GM19467 (cell line): ENCODE results near the gene AFAP1.

ENCODE experiments used
- ATAC-seq: cut with Tn5 transposase; IDR thresholded peaks from one replicate; pipeline ENCODE4 v1.9.1; 2021; ENCODE audit warnings: mild to moderate bottlenecking, moderate library complexity; ENCODE audit not compliant: unreplicated experiment

Gene AFAP1

DNA sequence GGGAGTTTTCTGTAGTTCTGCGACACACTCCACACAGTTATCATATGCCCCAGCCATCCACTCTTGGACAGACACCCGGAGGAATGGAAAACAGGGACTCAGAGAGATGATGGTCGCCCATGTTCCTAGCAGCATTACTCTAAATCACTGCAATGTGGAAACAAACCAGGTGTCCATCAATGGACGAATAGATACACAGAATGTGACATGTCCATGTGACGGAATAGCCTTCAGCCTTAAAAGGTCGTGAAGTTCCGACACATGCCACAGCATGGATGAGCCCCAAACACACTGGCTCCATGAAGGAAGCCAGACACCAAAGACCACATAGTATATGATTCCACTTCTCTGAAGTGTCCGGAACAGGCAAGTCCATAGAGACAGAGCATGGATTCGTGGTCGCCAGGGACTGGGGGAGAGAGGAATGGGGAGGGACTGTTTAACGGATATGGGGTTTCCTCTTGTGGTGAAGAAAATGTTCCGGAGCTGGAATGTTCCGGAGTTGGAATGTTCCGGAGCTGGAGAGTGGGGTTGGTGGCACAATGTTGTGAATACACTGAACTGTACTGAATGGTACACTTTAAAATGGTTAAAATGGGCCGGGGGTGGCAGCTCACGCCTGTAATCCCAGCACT, 28.7 kb upstream of the AFAP1 start:
- ATAC-seq, result no peak

DNA sequence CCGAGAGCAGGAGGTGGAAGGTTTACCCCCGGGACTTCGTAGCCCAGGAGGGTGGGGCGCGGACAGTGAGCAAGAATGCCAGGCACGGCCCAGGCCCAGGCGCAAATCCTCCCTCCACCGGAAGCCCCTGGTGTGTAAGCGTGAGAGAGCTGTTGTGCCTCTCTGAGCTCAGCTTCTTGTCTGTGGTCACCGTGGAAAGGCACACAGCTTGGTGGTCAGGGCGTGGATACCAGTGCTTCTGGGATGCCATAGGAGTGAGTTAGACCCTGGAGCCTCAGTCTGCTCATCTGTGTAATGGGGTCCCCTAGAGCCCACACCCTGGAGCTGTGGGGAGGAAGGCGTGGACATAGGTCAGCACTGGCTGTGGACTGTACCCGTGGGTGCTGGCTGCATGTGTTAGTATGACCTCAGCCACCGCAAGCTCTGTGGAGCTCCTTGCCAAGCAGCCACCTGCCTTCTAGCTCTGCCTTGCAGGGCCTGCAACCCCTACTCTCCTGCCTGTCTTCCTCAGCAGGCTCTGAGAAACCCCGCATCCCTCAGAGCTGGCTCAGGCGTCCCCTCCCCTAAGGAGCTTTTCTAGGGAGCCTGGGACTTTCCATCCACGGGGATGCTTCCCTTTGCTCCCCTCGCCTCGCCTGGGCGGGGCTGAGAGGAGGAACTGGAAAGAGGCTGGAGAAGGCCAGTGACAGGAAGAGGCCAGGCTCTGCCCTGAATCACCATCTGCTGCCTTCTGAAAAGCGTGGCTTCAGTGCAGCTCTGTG, 28.0 kb upstream of the AFAP1 start:
- ATAC-seq, result no peak

DNA sequence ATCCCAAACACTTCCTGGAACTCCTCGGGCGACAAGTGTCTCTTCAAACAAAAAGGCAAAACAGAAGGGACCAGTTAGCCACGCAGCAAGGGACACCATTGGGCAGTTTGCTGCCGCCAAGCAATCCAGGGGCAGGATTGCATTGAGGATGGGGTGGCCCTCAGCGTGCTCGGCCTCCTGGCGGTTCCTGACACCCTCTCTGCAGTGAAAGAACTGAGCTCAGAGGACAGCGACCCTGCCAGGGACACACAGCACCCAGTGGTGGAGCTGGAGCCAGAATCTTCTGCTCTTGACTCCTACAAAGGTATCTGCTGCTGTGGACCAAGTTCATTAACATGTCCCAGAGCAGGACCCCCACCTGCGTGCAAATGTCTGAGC, 27.4 kb upstream of the AFAP1 start:
- no peak for ATAC-seq

DNA sequence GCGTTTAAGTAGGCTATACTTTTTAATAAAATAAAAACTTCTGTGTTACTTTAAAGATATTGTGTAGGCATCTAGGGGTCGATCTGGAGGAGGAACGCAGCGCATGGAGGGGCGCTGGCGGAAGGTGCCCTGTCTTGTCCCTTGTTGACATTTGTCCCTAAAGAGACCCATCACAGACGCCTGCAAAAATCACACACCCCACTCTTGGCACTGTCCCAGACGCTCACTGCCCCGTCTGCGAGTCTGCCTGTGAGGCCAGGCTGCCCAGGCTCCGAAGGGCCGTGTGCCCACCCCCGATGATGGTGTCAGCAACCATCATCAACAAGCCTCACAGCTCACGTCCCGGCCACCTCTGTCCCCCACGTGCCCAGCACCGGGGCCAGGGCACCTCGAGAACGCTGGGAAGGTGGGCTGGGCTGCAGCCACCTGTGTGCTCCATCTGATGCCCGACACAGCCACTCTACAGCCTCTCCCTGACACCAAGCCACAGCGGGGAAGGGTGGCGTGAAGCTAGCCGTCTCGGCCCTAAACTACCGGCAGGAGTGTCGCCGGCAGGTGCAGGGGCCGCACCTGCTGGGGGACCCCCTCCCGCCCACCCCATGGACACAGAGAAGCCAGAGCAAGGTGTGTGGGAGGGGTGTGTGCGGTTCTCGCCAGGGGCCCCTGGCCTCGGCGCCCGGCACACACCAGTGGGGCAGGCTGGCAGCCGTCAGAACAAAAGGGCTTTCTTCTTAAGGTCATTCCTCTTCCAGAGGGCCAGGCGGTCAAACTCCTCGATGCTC, 26.8 kb upstream of the AFAP1 start:
- ATAC-seq, result no peak

DNA sequence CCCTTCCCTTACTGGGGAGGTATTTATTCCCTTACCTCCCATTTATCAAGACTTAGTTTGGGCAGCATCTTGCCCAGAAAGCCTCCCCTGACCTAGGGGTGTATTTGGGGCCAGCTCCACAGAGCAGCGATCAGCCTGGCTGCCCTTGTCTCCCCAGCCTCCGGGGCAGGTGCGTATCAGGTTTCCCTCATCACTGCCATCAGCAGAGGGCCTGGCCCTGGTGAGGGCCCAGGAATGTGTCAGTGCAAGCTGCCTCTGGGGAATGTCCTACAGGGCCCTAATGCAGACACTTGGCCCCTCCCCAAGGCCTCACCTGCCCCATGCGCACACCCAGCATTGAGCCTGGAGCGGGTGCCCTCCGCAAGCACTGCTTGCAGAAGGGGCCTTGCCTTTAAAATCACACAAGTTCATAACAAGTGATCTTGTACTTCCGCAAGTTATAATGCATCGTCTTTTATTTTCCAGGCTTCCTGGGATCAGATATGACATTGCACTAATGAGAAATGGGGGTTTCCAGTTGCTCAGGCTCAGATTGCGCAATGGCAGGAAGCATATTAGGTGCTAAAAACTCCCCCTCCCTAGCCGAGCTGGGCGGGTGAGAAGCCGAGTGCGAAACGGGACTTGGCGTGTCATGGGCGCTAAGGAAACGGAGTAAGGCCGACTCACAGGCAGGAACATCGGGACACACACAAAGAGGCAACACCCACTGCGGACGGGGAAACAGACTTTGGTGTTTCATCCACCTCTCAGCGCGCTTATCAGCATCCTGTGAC, 25.4 kb upstream of the AFAP1 start:
- ATAC-seq, result no peak

DNA sequence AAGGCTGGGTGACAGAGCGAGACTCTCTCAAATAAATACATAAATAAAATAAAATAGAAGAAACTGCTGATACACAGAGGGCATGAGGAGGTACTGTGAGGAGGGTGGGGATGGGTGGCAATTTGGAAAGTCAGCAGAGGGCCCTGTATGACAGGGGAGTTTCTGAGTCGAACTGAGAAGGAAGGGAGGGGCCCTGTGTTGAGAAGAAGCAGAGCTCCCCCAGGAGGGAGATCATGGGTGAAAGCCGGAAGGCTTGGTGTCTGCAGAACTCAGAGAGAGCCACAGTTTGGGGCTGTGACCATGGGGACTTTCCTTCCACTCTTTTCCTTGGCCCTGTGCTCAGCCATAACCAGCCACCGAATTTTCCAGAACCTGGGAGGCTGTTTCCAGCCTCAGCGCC, 24.8 kb upstream of the AFAP1 start:
- ATAC-seq, result no peak

DNA sequence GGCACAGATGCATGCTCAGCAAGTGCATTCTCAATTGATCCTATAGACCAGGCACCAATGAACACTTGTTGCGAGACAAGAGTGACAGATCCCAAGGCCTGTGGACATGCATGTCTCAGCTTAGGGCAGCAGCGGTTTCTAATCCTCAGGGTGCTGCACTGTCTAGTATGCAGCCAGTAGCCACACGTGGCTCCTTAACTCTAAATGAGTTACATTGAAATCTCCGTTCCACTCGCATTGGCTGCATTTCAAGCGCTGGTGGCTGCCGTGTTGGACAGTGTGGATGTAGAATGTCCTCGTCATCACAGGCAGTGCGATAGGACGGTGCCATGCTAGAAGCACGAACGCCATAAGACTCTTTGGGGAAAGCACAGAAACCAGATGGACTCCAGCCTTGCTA, 24.0 kb upstream of the AFAP1 start:
- ATAC-seq, result no peak

DNA sequence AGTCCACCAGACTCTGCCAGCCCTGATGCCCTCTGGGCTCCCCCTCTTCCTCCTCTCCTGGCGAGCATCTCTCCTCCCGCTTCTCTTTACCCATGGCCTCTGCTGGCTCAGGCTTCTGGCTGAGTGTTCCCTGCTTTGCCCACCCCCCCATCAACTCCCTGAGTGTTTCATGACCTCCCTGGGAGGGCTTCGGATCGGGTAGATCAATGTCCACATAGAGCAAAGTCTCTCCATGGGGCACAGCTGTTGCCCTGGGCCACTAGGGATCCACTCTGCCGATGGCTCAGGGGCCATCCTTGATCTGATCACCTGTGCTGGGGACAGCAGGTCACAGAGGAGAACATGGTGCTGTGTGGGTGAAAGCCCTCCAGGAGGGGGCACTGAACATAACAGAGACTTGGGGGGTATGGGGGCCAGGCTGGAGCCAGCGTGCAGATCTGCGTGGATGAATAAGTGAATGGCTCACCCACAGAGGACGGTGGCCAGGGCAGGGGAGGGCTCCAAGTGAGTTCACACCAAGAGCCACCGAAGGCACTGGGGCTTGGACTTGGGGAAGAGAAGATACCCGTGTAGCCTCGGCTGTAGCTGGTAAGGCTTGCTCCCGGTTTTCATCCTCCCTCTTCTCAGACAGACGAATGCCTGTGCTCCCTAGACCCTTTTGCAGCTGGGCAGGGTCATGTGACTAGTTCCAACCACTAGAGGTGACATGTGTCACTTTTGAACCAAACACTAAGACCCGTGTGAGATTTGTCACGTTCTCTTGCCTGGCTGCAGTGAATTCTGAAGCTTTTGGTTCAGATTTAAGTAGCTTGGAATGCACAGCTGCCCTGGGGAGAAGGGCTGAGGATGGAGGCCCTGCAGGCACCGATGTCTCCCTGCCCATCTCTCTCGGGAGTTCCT, 23.2 kb upstream of the AFAP1 start:
- no peak for ATAC-seq

DNA sequence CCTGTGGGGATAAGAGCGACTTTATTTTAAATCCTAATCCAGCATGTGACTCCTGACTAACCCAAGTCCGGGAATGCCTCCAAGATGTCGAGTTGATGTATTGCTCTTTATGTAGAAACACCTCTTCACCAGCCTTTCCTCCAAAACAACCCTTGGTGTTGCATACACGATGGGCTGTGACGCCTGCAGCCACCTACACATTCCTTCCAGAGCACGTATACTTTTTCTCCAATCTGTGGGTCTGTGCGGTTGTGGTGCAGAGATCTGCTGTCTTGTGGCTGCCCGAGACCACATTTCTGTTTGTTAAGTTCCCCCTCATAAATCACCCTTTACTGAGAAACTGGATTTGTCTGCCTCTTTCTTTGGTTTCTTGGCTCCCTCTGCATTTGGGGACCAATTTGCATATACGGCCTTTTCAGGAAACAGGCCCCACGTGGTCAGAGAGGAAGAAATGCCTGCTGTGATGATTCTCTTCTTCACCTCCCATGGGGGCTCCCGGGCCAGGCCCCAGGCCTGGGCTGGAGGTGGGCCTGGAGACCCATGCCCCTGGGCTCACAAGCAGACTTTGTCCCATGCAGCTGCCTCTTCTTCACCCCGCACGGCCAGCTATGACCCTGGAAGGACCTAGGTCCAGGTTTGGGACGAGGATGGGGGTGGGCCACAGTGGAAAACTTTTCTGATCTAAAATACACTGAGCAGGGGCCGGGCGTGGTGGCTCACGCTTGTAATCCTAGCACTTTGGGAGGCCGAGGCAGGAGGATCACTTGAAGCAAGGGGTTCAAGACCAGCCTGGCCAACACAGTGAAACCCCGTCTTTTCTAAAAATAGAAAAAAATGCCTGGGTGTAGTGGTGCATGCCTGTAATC, 21.4 kb upstream of the AFAP1 start:
- no peak for ATAC-seq

DNA sequence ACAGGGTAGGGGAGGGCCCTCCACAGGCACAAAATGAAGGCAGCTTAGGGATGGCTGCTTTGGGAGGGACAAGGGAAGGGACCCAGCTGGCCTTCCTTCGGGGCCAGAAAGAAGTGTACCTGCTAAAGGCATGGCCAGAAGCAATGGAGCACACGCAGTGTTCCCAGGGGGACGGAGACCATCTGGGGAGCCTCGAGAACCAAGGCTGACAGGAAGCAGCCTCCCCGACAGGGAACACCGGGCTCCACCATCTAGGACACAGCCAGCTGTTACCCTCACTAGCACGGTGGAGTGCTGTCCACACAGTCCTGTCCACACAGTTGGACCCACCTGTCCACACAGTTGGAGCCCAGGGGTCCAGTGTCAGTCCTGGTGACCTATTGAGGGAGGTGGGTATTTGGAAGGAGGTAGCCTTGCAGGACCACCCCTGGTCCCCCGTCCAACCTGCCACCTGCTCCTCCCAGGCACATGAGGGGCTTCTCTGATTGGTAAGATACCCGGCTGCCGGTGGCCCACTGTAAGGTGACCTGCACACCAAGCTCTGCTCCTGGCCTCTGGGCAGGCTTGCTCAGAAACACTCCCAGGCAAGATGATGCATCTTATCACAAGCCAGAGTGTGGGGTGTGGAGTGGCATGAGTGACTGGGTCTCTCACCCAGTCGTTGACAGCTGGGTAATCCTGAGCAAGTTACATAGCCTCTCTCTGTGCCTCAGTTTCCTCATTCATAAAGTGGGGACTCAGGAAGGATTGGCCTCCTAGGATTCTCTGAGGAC, 20.5 kb upstream of the AFAP1 start:
- ATAC-seq, result no peak

DNA sequence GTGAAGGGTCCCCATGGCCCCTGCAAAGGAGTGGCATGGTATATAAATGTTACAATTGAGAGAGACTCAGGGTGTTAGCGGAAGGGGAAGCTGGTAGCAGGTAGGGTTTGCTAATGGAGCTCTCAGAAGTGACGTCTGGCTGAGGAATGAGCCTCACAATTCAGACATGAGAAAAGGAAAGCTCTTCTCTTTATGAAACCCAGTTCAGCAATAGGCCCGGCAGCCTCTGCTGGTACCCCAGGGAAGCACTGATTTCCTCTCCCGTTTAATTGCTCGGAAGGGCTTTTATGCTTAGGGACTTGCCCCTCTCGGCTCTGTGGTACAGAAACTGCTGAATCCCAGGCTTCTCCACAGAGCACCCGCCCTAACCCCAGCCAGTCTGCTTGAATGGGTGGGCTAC, 19.4 kb upstream of the AFAP1 start:
- ATAC-seq, result no peak

DNA sequence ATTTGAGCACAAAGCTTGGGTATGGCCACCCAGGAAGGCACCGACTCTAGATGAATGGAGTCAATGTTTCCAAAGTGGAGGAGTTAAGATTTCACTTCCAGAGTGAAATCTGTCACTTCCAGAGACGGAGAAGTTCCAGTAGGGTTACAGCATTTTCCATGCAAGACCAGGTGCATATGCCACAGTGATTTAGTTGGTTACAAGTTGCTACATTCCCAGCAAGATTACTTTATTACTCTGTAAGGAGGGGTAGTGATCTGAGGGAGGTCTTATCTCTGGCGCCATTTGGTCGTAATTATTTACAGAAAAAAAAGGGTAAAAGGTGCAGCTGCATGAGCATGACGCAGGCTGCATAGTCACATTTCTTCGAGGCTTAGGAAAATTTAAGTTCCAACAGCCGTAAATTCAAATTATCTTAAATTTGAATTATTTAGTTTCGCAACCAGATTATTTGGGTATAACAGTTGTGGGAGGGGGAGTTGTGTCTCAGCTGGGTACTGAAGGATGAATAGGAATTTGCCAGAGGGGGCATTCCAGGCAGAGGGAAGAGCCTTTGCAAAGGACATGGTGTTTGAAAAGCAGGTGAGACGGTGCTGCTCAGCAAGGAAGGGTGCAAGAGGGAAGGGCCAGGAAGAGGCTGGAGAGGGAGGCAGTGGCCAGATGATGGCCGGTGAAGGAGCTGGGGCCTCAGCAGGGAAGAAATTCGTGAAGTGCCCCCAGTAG, 17.4 kb upstream of the AFAP1 start:
- ATAC-seq, result no peak

DNA sequence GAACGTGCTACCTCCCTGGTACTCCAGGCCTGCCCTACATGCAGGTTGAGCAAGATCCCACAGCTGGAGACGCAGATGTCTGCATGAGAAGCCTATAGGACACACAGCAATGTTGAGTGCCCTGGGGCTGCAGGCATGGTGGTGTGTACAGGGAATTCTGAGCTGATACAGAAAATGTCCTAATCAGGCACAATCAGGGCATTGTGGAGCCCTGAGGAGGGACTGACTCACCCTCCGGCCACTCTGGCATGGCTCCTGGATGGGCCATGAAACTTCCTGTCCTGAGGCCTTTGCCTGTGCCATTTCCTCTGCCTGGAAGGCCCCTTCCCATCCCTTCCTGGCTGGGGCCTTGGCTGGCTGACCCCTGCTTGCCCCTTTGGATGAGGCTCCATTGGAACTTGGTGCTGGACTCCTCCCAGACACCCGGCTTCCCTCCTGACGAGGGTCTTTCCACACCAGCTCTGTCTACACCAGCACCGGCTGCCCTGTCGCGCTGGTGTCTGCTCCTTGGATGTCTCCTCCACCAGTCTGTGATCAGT, 16.7 kb upstream of the AFAP1 start:
- no peak for ATAC-seq

DNA sequence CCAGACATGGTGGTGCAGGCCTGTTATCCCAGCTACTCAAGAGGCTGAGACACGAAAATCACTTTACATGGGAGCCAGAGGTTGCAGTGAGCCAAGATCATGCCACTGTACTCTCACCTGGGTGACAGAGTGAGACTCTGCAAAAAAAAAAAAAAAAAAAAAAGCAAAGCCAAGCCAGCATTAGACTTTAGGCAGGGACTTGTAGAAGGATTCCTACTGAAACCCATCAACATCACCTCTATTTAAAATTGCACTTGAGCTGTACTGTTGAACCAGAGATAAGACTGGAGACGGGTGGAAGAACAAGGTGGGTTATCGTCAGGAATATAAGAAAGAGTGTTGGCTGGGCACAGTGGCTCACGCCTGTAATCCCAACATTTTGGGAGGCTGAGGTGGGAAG, 15.7 kb upstream of the AFAP1 start:
- no peak for ATAC-seq

DNA sequence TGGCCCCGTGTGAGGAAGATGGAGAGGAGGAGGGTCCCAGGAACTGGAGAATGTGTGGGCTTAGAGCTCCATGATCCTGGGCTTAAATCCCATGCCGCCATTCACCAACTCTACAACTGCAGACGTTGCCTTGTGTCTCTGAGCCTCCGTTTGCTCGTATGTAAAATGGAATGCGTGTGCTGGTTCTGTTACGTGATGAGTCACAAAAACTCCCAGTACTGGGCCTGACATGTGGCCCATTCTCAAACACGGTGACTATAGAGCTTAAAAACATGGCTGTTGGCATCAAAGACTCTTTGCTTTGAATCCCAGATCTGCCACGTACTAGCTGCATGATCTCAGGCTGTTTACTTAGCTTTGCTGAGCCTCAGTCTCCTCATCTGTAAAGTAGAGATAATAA, 13.0 kb upstream of the AFAP1 start:
- ATAC-seq, result no peak

DNA sequence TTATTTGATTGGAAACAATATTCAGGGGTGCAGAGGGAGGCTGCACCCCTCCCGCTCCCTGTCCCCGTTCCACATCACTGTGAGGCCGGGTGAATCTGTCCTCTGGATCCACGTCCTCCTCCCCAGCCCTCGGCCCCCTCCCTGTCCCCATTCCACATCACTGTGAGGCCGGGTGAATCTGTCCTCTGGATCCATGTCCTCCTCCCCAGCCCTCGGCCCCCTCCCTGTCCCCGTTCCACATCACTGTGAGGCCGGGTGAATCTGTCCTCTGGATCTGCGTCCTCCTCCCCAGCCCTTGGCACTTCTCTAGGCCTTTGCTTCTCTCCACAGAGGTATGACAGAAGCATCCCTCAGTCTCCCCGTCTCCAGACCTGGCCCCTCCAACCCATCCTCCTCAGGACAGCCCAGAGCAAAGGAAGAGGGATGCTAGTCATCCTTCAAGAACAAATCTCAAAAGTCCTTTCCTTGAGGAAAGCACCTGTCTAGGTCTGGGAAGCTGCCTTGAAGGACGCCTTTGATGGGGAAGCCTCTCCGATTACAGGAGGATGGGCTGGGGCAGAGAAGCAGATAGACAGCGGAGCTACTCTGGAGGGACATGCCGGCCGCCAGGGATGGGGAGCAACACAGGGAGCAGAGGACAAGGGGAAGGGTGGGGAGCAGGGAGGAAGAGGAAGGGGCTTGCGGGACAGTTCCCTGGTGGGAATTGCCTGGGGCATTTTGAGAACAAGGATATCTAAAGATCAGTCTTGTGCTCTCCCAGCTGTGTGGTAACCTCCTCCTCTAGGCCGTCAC, 10.8 kb upstream of the AFAP1 start:
- ATAC-seq, result no peak

DNA sequence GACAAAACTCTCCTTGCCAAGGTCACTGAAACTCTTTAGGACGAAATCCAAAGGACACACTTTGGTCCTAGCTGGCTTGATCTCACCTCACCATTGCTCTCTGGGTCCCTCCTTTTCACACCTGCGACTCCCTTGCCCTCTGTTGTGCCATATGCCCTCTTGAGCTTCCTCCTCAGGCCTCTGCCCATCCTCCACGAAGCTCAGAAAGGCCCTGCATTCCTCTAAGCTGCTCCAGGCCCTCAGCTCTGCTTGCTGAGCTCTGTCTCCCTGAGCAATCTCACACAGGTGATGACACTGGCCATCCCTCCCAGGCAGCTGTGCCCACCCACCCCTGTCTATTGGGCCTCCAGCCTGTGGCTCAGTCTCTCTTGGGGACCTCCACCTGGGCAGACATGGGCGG, 10.1 kb upstream of the AFAP1 start:
- ATAC-seq, result no peak
